ENCODE measurements around the gene NPAS2. TPM values are rescaled to one million over a fixed set of nuclear protein-coding genes. Genes with fewer than 3 reads are reported as not detected.

The NPAS2 gene
- total RNA-seq, 1 experiment from 2014 or later, result 142 TPM

DNA sequence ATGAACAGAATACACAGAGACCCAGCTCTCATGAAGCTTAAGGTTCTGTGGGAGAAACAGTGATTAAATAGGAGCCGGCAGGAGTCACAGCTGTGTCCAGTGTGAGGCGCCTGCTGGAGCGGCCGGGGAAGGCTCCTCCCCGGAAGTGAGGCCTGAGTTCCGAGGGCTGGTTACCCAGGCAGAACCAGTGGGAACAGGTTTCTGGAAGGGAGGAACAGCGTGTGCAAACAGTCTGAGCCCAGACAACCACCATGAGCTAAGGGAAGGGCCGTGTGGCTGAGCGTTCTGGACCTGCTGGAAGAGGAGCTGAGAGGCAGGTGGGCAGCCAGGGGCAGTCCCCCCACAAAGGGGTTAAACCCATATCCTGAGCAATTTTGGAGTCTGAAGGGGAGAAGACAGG is 26.0 kb upstream of the NPAS2 start:
- CTCF ChIA-PET, result interaction anchor here (1.0 kb wide), 1 partner anchor 11 kb away, joined by 3 read pairs; no protein-coding TSS in a partner anchor
- no peak for DNase-seq
- Mint-ChIP-seq H3K4me3 (ENCODE audit: low read depth, unreplicated experiment) (no peak overlapping the region), H3K36me3 (ENCODE audit: insufficient read depth, unreplicated experiment) (peaks cover 10% of the 10 kb centered on the region), H3K27me3 (ENCODE audit: unreplicated experiment) (no peaks in the 10 kb centered on the region), H3K9me3 (ENCODE audit: low read depth, unreplicated experiment) (no peaks in the 10 kb centered on the region), H3K4me1 (ENCODE audit: low read depth, unreplicated experiment) (peaks cover 55% of the 10 kb centered on the region), H3K27ac (ENCODE audit: unreplicated experiment) (no peak overlapping the region)
- TF ChIP-seq, protein P1, sequence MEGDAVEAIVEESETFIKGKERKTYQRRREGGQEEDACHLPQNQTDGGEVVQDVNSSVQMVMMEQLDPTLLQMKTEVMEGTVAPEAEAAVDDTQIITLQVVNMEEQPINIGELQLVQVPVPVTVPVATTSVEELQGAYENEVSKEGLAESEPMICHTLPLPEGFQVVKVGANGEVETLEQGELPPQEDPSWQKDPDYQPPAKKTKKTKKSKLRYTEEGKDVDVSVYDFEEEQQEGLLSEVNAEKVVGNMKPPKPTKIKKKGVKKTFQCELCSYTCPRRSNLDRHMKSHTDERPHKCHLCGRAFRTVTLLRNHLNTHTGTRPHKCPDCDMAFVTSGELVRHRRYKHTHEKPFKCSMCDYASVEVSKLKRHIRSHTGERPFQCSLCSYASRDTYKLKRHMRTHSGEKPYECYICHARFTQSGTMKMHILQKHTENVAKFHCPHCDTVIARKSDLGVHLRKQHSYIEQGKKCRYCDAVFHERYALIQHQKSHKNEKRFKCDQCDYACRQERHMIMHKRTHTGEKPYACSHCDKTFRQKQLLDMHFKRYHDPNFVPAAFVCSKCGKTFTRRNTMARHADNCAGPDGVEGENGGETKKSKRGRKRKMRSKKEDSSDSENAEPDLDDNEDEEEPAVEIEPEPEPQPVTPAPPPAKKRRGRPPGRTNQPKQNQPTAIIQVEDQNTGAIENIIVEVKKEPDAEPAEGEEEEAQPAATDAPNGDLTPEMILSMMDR (IDR thresholded peaks at IDR 0.05; ENCODE audit: unreplicated experiment), result no peak
- BruUV-seq (replicated peaks), result no TSS peak
- intact Hi-C loops (cut with micrococcal nuclease; ENCODE audit: unreplicated experiment), result no loop called here

DNA sequence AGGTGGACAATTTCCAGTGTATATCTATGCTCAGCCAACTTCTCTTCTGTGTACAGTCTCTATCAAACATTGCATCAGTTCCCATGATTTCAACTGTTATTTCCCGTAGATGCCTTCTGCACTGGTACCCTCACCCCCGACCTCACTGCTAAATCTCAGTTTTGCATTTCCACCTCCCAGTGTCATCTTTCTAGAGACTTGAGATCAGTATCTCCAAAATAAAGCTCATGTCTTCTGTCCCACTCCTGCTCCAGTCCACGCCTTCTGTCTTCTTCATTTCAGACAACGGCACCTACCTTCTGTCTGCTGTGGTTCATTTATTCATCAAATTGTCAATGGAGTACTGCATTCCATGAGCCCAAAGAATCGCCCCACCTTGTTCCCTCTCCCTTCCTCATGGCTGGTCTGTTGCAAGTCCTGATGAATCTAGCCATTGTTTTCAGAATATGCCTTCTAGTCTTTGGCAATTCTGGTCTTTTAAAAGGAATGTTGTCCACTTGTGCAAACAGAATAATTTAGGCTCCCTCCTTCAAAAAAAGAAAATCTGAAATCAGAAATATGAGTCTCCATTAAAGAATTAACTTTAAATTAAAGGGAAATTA is 23.3 kb upstream of the NPAS2 start:
- no peak overlapping the region for H3K4me3 Mint-ChIP-seq (ENCODE audit: low read depth, unreplicated experiment)
- H3K4me1 Mint-ChIP-seq (ENCODE audit: low read depth, unreplicated experiment), result peaks cover 60% of the 10 kb centered on the region
- CTCF ChIA-PET, result interaction anchor here (1.3 to 1.4 kb wide), 2 partner anchors 16 to 45 kb away, joined by 4 read pairs; no protein-coding TSS in a partner anchor
- BruUV-seq (replicated peaks), result no TSS peak
- intact Hi-C loops (cut with micrococcal nuclease; ENCODE audit: unreplicated experiment), result no loop called here
- H3K36me3 Mint-ChIP-seq (ENCODE audit: insufficient read depth, unreplicated experiment), result peaks cover 9% of the 10 kb centered on the region
- DNase-seq, result peak; percentile 46
- H3K27ac Mint-ChIP-seq (ENCODE audit: unreplicated experiment), result peak overlapping the region; percentile 60
- H3K27me3 Mint-ChIP-seq (ENCODE audit: unreplicated experiment), result no peaks in the 10 kb centered on the region
- H3K9me3 Mint-ChIP-seq (ENCODE audit: low read depth, unreplicated experiment), result no peaks in the 10 kb centered on the region
- TF ChIP-seq, protein P1 (IDR thresholded peaks at IDR 0.05; ENCODE audit: unreplicated experiment), result no peak

DNA sequence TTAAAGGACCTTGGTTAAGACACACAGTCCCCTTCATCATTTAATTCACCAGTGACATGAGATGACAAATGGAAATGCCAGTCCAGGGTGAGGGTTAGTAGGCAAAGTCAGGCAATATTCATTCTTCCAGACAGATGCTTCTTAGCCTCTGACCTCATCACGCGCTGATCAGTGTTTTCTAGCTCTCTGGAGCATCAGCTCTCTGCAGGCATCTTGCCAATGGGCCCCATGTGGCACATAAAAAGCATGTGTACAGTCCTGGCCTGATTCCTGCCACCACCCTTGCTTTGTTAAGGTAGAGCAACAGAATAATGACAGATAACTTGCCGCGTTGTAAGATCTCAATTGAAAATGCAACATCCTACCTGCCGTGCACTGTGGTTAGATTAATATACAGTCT is 20.3 kb upstream of the NPAS2 start:
- CTCF ChIA-PET, result no interaction called here
- H3K36me3 Mint-ChIP-seq (ENCODE audit: insufficient read depth, unreplicated experiment), result no peaks in the 10 kb centered on the region
- no peak overlapping the region for H3K4me3 Mint-ChIP-seq (ENCODE audit: low read depth, unreplicated experiment)
- TF ChIP-seq, protein P1 (IDR thresholded peaks at IDR 0.05; ENCODE audit: unreplicated experiment), result no peak
- no peaks in the 10 kb centered on the region for H3K27me3 Mint-ChIP-seq (ENCODE audit: unreplicated experiment)
- H3K27ac Mint-ChIP-seq (ENCODE audit: unreplicated experiment), result no peak overlapping the region
- no peak for DNase-seq
- BruUV-seq (replicated peaks), result no TSS peak
- H3K9me3 Mint-ChIP-seq (ENCODE audit: low read depth, unreplicated experiment), result no peaks in the 10 kb centered on the region
- peaks cover 40% of the 10 kb centered on the region for H3K4me1 Mint-ChIP-seq (ENCODE audit: low read depth, unreplicated experiment)
- intact Hi-C loops (cut with micrococcal nuclease; ENCODE audit: unreplicated experiment), result no loop called here

DNA sequence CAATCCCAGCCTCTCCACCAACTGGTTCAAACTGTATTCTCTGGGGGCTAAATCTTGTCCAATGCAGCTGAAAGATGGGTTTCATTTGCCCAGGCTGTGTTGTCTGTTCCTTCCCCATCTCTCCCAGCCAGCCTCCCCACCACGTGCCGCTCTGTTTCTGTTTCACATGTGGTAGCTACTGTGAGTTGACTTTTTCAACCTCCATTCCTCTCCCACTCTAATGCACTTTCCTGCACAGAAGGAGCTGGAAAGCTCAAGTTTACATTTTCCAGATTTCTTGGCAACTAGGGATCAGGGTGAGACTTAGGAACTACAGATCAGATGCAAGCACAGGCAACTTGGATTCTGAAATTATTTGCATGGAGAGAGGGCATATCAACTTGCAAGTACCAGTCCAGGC is 19.0 kb upstream of the NPAS2 start:
- intact Hi-C loops (cut with micrococcal nuclease; ENCODE audit: unreplicated experiment), result no loop called here

More for the DNA sequence above, 19.0 kb upstream of the NPAS2 start:
- TF ChIP-seq, protein P1 (IDR thresholded peaks at IDR 0.05; ENCODE audit: unreplicated experiment), result no peak
- Mint-ChIP-seq H3K36me3 (ENCODE audit: insufficient read depth, unreplicated experiment) (no peaks in the 10 kb centered on the region), H3K9me3 (ENCODE audit: low read depth, unreplicated experiment) (no peaks in the 10 kb centered on the region), H3K4me3 (ENCODE audit: low read depth, unreplicated experiment) (no peak overlapping the region), H3K27me3 (ENCODE audit: unreplicated experiment) (no peaks in the 10 kb centered on the region), H3K27ac (ENCODE audit: unreplicated experiment) (no peak overlapping the region), H3K4me1 (ENCODE audit: low read depth, unreplicated experiment) (peaks cover 35% of the 10 kb centered on the region)
- BruUV-seq (replicated peaks), result no TSS peak
- CTCF ChIA-PET, result no interaction called here
- no peak for DNase-seq
